Measurements from ENCODE around the gene SYT1.

SYT1 gene

DNA sequence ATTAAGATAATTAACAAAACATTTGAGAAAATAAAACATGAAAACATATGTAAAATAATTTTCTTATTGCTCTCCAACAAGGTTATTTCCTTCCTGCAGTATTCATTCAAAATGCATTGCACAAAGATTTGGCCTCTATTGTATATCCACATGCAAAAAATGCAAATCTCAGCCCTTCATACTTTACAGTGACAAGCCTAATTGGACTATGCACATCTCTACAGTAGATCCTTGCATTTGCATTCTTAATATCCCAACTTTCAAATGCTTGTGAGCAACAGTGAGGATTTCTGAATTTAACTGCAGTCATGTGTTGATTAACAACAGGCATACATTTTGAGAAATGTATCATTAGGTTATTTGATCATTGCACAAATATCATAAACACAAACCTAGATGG lies 492.5 kb downstream of the SYT1 start:
- TF ChIP-seq, protein P1, sequence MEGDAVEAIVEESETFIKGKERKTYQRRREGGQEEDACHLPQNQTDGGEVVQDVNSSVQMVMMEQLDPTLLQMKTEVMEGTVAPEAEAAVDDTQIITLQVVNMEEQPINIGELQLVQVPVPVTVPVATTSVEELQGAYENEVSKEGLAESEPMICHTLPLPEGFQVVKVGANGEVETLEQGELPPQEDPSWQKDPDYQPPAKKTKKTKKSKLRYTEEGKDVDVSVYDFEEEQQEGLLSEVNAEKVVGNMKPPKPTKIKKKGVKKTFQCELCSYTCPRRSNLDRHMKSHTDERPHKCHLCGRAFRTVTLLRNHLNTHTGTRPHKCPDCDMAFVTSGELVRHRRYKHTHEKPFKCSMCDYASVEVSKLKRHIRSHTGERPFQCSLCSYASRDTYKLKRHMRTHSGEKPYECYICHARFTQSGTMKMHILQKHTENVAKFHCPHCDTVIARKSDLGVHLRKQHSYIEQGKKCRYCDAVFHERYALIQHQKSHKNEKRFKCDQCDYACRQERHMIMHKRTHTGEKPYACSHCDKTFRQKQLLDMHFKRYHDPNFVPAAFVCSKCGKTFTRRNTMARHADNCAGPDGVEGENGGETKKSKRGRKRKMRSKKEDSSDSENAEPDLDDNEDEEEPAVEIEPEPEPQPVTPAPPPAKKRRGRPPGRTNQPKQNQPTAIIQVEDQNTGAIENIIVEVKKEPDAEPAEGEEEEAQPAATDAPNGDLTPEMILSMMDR (IDR thresholded peaks at IDR 0.05; ENCODE audit: insufficient read depth, missing control alignments), result no peak
- DNase-seq (ENCODE audit: insufficient read length, low spot score) (no peak), FAIRE-seq (peak; percentile 29)

DNA sequence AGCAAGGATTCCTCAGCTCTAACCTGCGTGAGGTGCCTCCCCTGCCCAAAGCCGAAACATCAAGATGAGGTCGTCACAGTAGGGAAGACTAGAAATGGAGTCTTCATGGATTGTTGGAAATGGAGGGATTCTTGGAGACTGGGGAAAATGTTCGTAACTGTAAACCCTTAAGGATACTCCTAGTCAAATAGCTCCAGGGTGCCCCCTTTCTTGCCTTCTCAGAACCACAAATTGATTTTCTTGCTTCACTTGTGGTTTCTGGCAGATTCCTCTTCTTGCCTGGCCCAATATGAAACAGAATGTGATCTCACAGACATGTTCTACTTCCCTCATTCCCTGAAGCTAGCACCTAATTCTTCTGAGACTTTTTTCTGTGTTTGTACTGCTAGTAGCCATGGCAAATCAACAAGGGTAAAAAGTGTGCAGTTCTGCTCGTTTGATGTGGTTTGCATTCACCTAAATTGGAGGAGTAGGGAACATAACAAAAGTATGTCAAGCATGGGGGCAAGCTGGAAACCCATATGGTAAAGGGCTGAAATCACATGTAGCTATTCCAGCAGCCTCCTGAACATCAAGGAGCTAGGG lies 494.2 kb downstream of the SYT1 start:
- TF ChIP-seq, protein P1 (IDR thresholded peaks at IDR 0.05; ENCODE audit: insufficient read depth, missing control alignments), result no peak
- FAIRE-seq (no peak), DNase-seq (ENCODE audit: insufficient read length, low spot score) (no peak)

DNA sequence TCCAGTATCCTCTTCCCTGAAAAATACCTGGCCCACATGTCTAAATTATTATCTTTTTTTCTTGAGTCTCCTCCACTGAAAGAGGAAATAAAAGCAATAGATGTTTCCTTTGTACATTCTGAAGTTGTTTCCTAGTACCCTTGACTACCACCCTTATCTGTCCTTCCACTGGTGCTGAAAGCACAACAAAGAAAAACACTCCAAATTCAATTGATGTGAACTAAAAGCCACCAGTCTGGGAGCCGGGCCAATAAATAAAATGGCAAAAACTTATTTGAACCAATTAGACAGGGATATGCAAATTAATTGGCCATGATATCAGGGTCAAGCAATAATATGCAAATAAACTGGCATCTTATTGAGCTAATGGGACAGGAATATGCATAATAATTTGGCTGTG lies 495.7 kb downstream of the SYT1 start:
- TF ChIP-seq, protein P1 (IDR thresholded peaks at IDR 0.05; ENCODE audit: insufficient read depth, missing control alignments), result no peak
- FAIRE-seq (peak; percentile 16), DNase-seq (ENCODE audit: insufficient read length, low spot score) (no peak)

DNA sequence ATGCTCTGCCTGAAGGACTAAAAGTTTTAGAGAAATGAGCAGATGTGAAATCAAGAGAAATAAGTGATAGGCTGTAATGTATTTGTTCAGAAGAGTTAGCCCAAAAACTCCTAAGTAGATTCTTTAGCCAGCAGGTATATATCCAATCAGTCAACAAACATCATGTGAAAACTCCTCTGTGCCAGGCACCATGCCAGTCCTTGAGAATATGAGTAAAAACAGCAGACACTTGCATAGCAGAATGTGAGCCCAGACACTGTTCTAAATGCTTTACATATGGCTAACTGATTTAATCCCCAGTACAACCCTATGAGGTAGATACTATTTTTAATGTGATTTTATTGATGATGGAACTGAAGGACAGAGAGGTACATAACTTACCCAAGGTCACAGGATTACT lies 496.4 kb downstream of the SYT1 start:
- FAIRE-seq, result no peak
- TF ChIP-seq, protein P1 (IDR thresholded peaks at IDR 0.05; ENCODE audit: insufficient read depth, missing control alignments), result no peak
- no peak for DNase-seq (ENCODE audit: insufficient read length, low spot score)

DNA sequence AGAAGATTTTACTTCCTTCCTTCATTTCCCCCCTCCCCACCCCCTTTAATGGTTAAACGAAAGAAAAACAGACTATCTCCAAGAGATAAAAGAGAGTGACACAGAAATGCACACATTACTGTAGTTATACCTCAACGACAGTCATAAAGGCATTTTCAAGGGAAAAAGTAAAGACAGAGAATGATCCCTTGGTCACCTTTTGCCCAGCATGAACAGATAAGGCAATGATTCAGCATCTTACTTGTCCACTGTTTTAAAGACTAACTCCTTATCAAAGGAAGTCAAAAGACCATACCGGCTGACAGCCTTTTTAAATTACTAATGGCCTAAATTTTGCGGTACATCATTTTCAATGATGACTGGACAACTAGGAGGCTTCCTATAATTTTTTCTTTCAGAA lies 499.6 kb downstream of the SYT1 start:
- DNase-seq (ENCODE audit: insufficient read length, low spot score) (no peak), FAIRE-seq (no peak)
- TF ChIP-seq, protein P1 (IDR thresholded peaks at IDR 0.05; ENCODE audit: insufficient read depth, missing control alignments), result no peak

DNA sequence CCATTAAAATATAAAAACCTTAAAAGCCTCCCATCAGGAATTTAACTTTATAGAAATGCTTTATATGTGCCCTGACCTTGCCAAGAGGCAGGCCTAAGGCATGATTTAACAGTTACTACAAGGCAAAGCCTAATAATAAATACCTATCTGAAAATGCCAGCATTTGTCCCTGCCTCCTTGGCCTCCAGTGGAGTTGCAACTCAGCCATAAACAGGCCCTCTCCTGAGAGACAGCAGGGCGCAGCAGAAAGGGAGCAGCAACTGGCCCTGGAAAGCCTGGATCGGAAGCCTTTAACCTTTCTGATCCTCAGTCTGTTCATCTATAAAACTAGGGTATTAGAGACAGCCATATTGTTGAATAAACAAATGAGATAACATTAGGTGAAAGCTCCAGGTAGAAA lies 501.8 kb downstream of the SYT1 start:
- no peak for FAIRE-seq
- TF ChIP-seq, protein P1 (IDR thresholded peaks at IDR 0.05; ENCODE audit: insufficient read depth, missing control alignments), result no peak
- DNase-seq (ENCODE audit: insufficient read length, low spot score), result no peak

DNA sequence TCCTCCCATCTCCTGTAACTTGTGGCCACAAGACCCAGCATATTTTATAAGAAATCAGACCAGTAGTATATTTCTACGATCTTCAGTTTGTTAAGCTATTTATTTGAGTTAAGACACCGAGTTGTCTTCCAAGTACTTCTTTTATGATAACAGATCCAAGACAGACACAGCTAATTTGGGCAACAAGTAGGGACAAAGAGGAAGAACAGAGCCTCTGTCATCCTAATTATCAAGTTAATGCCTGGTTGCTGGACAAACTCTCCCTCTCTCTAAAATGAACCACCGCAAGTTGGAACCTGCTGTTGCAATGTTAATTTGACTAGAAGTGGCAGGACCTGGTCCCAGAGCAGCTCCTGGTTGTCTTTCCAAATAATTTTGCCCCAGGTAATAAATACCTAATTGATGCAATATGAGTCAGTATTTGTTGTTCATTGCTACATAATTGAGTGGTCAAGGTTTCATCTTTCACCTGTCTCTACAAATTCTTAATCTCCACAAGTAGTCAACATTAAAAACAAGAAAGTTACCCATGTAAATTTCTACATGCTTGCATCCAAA lies 502.5 kb downstream of the SYT1 start:
- FAIRE-seq, result no peak
- TF ChIP-seq, protein P1 (IDR thresholded peaks at IDR 0.05; ENCODE audit: insufficient read depth, missing control alignments), result no peak
- DNase-seq (ENCODE audit: insufficient read length, low spot score), result no peak

Measured in D721Med (cell line).